ENCODE measurements around the gene ANAPC16.
"Not testable (repeated sequence)": the region's sequence is repeated elsewhere in the genome, so short reads cannot be mapped to it uniquely, and the experiment has no call there.

ANAPC16 gene

GRCh38 chr10:72243822-72244437 lies 28.1 kb downstream of the ANAPC16 start:
- peak; percentile 23 for DNase-seq (ENCODE audit: low read depth, low spot score)

GRCh38 chr10:72244573-72245038 lies 28.8 kb downstream of the ANAPC16 start:
- DNase-seq (ENCODE audit: low read depth, low spot score): no peak

GRCh38 chr10:72245949-72246525 lies 30.2 kb downstream of the ANAPC16 start:
- no peak for DNase-seq (ENCODE audit: low read depth, low spot score)

- DNase-seq (ENCODE audit: low read depth, low spot score): peak; percentile 60
Measured at GRCh38 chr10:72248468-72249151, 32.8 kb downstream of the ANAPC16 start.

GRCh38 chr10:72249176-72249862 lies 33.5 kb downstream of the ANAPC16 start:
- not testable (repeated sequence) for DNase-seq (ENCODE audit: low read depth, low spot score)

GRCh38 chr10:72250666-72251065 lies 34.9 kb downstream of the ANAPC16 start:
- peak; percentile 30 for DNase-seq (ENCODE audit: low read depth, low spot score)

GRCh38 chr10:72251635-72252034 lies 35.8 kb downstream of the ANAPC16 start:
- no peak for DNase-seq (ENCODE audit: low read depth, low spot score)

- no peak for DNase-seq (ENCODE audit: low read depth, low spot score)
Measured at GRCh38 chr10:72252972-72253371, 37.2 kb downstream of the ANAPC16 start.

- DNase-seq (ENCODE audit: low read depth, low spot score): no peak
Measured at GRCh38 chr10:72253578-72253977, 37.8 kb downstream of the ANAPC16 start.

- peak; percentile 80 for DNase-seq (ENCODE audit: low read depth, low spot score)
Measured at GRCh38 chr10:72254813-72255568, 39.2 kb downstream of the ANAPC16 start.

- no peak for DNase-seq (ENCODE audit: low read depth, low spot score)
Measured at GRCh38 chr10:72255977-72256729, 40.3 kb downstream of the ANAPC16 start.

GRCh38 chr10:72257051-72257892 lies 41.5 kb downstream of the ANAPC16 start:
- no peak for DNase-seq (ENCODE audit: low read depth, low spot score)

- DNase-seq (ENCODE audit: low read depth, low spot score): no peak
Measured at GRCh38 chr10:72258617-72259016, 42.8 kb downstream of the ANAPC16 start.

- peak; percentile 76 for DNase-seq (ENCODE audit: low read depth, low spot score)
Measured at GRCh38 chr10:72259491-72260238, 43.9 kb downstream of the ANAPC16 start.

GRCh38 chr10:72260239-72260975 lies 44.6 kb downstream of the ANAPC16 start:
- peak; percentile 99 for DNase-seq (ENCODE audit: low read depth, low spot score)

GRCh38 chr10:72260976-72261783 lies 45.4 kb downstream of the ANAPC16 start:
- no peak for DNase-seq (ENCODE audit: low read depth, low spot score)

GRCh38 chr10:72261784-72262404 lies 46.1 kb downstream of the ANAPC16 start:
- no peak for DNase-seq (ENCODE audit: low read depth, low spot score)

Measured in ELF-1 (cell line).